ENCODE results near the gene FPR1.
"Not testable (repeated sequence)": the region's sequence is repeated elsewhere in the genome, so short reads cannot be mapped to it uniquely, and the experiment has no call there.

FPR1 gene

DNA sequence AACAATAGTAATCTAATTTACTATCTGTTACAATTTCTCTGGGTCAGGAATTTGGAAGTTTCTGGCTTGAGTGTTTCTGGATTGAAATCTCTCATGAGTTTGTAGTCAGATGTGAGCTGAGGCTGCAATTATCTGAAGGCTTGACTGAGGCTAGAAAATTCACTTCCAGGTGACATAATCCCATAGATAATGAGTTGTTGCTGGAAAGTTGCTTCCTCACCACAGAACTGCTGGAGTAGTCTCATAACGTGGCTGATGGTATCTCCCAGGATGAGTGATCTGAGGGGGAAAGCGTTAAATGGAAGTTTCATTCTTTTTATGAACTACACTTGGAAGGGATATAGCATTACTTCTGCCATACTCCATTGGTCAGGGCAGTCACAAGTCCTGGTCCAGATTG lies 28.0 kb upstream of the FPR1 start:
- DNase-seq (ENCODE audit: low read depth in 2 of 3, low spot score in 2 of 3), result no peak

GRCh38 chr19:51779181-51779580 lies 27.5 kb upstream of the FPR1 start:
- DNase-seq (ENCODE audit: low read depth in 2 of 3, low spot score in 2 of 3), result no peak

GRCh38 chr19:51777570-51778462 lies 26.1 kb upstream of the FPR1 start:
- DNase-seq (ENCODE audit: low read depth in 2 of 3, low spot score in 2 of 3), result peak in 1 of 3 experiments; percentile 6

- DNase-seq (ENCODE audit: low read depth in 2 of 3, low spot score in 2 of 3), result not testable (repeated sequence)
Measured at GRCh38 chr19:51776561-51776960, 24.9 kb upstream of the FPR1 start.

GRCh38 chr19:51772977-51773376 lies 21.3 kb upstream of the FPR1 start:
- no peak for DNase-seq (ENCODE audit: low read depth in 2 of 3, low spot score in 2 of 3)

DNA sequence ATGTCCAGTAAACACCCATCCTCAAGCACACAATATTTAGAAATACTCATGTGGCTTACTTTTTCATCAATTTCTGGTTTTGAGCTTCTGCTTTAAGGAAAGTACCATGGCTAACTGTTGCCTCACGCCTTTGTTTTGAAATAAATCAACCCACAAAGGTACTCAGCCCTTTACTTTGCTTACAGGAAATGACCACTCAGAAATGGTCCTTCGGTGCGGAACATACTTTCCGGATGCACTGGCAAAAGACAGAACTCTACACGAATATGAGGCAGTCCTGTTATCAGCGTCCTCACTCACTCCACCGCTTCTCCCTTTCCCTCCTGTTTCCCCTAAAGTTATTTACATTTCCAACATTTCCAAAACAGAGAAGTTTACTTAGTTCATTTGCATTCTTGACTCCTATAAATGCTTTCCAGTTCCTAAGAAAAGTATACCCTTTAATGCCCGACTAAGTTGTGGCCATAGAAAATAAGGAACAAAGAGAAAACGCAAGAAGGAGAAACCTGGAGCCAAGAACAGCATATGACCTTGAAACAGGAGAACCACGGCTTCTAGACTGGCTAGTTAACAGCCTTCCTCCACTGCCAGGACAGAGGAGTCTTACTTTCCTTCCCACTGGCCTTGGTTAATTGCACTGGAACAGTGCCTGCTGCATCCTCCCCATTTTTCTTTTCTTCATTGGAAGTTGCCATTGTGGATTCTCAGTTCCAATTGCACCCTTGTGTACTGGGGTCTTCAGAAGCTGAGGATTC lies 19.9 kb upstream of the FPR1 start:
- DNase-seq (ENCODE audit: low read depth in 2 of 3, low spot score in 2 of 3), result no peak

GRCh38 chr19:51766461-51766860 lies 14.8 kb upstream of the FPR1 start:
- DNase-seq (ENCODE audit: low read depth in 2 of 3, low spot score in 2 of 3), result no peak

- no peak for DNase-seq (ENCODE audit: low read depth in 2 of 3, low spot score in 2 of 3)
Measured at GRCh38 chr19:51765086-51765485, 13.4 kb upstream of the FPR1 start.

GRCh38 chr19:51761696-51762095 lies 10.0 kb upstream of the FPR1 start:
- DNase-seq (ENCODE audit: low read depth in 2 of 3, low spot score in 2 of 3), result no peak

DNA sequence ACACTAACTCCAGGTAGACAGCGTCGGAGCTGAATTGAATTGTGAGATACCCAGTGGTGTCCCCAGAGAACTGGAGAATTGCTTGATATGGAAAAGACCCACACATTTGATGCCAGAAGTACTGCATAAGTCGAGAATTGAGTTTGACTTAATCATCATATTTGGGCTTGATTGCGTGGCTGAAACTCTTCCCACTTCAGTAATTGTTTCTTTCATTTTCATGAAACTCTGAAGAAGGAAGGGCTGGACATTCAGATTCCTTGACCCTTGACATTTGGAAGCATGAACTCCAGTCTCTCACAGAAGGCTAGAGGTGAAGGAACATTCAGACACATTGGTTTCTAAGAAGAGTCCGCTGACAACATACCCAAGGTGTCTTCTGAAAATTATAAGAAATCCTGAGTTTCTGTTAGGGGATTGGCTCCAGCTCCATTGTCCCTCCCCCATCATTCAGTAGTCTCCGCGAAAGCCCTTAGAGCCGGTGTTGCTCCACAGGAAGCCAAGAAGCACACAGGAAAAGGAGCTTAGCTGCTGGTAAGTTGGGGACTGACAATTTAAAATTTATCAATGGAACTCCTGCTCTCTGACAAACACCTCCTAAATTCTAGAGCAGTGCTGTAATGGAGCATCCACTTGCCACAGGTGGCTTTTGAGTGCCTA lies 9.1 kb upstream of the FPR1 start, which contains the start of gene FPR2:
TSS of gene FPR2 (plus strand) at position 484 of the 660 bp plus-strand sequence. CDS start 7,479 bp downstream, outside the sequence.
- DNase-seq (ENCODE audit: low read depth in 2 of 3, low spot score in 2 of 3), result no peak

DNA sequence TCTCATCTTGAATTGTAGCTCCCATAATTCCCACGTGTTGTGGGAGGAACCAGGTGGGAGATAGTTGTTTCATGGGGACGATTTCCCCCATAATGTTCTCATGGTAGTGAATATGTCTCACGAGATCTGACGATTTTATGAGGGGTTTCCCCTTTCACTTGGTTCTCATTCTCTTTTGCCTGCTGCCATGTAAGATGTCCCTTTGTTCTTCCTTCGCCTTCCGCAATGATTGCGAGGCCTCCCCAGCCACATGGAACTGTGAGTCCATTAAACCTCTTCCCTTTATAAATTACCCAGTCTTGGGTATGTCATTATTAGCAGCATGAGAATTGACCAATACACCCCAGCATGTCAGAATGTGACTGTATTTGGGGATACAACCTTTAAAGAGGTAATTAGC lies 3.9 kb upstream of the FPR1 start:
- DNase-seq (ENCODE audit: low read depth in 2 of 3, low spot score in 2 of 3), result no peak

- no peak for DNase-seq (ENCODE audit: low read depth in 2 of 3, low spot score in 2 of 3)
Measured at GRCh38 chr19:51754770-51755169, 3.1 kb upstream of the FPR1 start.

DNA sequence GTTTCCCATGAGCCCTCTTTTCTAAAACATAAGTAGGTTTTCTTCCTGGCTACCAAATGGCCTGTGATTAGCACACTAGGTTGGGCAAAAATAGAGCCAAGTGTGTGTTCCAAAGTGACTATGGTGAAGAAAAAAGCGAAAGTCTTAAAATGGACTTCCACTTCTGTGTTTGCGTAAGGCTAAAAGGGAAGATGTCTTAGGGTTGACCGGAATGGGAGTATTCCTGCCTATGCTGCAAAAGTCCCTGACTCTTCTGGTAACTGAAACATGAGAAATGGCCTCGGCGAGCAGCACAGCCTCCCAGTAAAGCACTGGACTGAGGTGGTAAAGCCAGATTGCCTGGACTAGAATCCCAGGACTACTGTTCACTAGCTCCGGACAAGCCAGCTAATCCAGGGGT lies 2.4 kb upstream of the FPR1 start:
- no peak for DNase-seq (ENCODE audit: low read depth in 2 of 3, low spot score in 2 of 3)

GRCh38 chr19:51750400-51751094 lies 1.1 kb downstream of the FPR1 start:
- no peak for DNase-seq (ENCODE audit: low read depth in 2 of 3, low spot score in 2 of 3)

- no peak for DNase-seq (ENCODE audit: low read depth in 2 of 3, low spot score in 2 of 3)
Measured at GRCh38 chr19:51749979-51750378, 1.7 kb downstream of the FPR1 start.

DNA sequence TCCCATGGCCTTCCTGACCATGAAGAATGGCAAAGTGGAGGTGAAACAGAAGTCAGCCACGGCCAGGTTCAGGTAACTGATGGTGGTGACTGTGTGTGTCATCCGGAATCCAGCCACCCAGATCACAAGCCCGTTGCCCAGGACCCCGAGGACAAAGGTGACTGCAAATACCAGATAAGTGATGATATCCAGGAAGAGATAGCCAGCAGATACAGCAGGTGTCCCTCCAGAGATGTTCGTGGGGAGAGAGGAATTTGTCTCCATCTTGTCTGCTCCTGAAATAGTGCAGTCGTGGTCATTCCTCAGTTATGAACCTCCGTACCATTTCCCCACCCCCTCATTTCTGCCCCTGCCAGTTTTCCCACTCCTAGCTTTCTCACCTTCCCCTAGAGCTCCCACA lies 4.9 kb downstream of the FPR1 start:
- no peak for DNase-seq (ENCODE audit: low read depth in 2 of 3, low spot score in 2 of 3)

GRCh38 chr19:51743405-51743804 lies 8.3 kb downstream of the FPR1 start:
- no peak for DNase-seq (ENCODE audit: low read depth in 2 of 3, low spot score in 2 of 3)

DNA sequence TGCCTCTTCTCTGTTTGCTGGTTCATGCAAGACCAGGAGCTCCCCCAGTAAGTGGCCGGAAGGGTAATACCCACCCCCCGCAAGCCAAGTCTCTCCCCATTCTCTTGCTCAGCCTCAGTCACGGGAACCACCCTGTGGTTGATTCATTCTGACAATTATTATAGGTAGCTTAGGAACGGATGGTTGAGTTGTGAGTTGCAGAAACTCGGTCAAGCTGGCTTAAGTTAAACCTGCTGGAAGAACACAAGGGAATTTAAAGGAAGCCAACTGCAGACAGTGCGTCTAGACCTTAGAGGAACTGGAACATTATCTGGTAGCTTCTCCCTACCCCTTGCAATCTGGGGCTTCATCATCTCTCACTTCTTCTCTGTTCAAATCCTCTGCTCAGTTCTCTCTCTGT lies 8.9 kb downstream of the FPR1 start:
- no peak for DNase-seq (ENCODE audit: low read depth in 2 of 3, low spot score in 2 of 3)

GRCh38 chr19:51740356-51740755 lies 11.3 kb downstream of the FPR1 start:
- DNase-seq (ENCODE audit: low read depth in 2 of 3, low spot score in 2 of 3), result no peak

GRCh38 chr19:51739466-51740213 lies 12.0 kb downstream of the FPR1 start:
- DNase-seq (ENCODE audit: low read depth in 2 of 3, low spot score in 2 of 3), result no peak
